HepG2 (cell line): ENCODE results near the gene B4GALT1. TPM values are rescaled to one million over a fixed set of nuclear protein-coding genes. Genes with fewer than 3 reads are reported as not detected.

Experiments
- CEBPB ChIP-seq: IDR thresholded peaks from 2 replicates; pipeline ENCODE4 v1.6.1; 2011; ENCODE audit warnings: low read depth, low read length, improper control_type of control experiment, borderline replicate concordance
- GRHL1 ChIP-seq: sonication (generic); formaldehyde crosslinking; conservative IDR thresholded peaks from 2 replicates; pipeline ENCODE4 v1.8.0; 2022; ENCODE audit warnings: missing genetic modification reagents
- HINFP ChIP-seq: sonication (generic); formaldehyde crosslinking; IDR thresholded peaks from 2 replicates; pipeline ENCODE4 v1.4.0; 2020; ENCODE audit warnings: low read depth, mild to moderate bottlenecking, missing genetic modification reagents
- HMGXB4 ChIP-seq, 2 experiments: sonication (generic) in 1 of 2; formaldehyde crosslinking in 1 of 2; IDR thresholded peaks; 2 replicates each; pipeline versions ENCODE4 v1.4.0 to v1.6.1; 2018 to 2020; ENCODE audit warnings: missing genetic modification reagents in 2 of 2, borderline replicate concordance in 1 of 2, low read depth in 1 of 2, mild to moderate bottlenecking in 1 of 2, missing biosample characterization in 1 of 2
- MAFF ChIP-seq: IDR thresholded peaks from 2 replicates; pipeline ENCODE4 v1.6.1; 2011; ENCODE audit warnings: low read depth, low read length, improper control_type of control experiment
- NCOA1 ChIP-seq: sonication (generic); formaldehyde crosslinking; IDR thresholded peaks from 2 replicates; pipeline ENCODE4 v1.9.0; 2021; ENCODE audit warnings: missing genetic modification reagents
- NCOA2 ChIP-seq: sonication (generic); formaldehyde crosslinking; IDR thresholded peaks from 2 replicates; pipeline ENCODE4 v1.8.0; 2022; ENCODE audit warnings: inconsistent platforms
- NFIC ChIP-seq: IDR thresholded peaks from 2 replicates; pipeline ENCODE4 v1.6.1; 2012; ENCODE audit warnings: mild to moderate bottlenecking, low read length, inconsistent platforms
- NR2F6 ChIP-seq, 2 experiments: IDR thresholded peaks; 2 replicates each; pipeline ENCODE4 v1.6.1; 2016; ENCODE audit warnings: antibody characterized with exemption in 1 of 2, mild to moderate bottlenecking in 1 of 2
- PHF21A ChIP-seq: sonication (generic); formaldehyde crosslinking; IDR thresholded peaks from 2 replicates; pipeline ENCODE4 v1.5.0; 2020; ENCODE audit warnings: mild to moderate bottlenecking, missing genetic modification reagents
- RORA ChIP-seq: sonication (generic); formaldehyde crosslinking; IDR thresholded peaks from 2 replicates; pipeline ENCODE4 v1.5.0; 2020; ENCODE audit warnings: mild to moderate bottlenecking, missing genetic modification reagents, moderate library complexity
- SMAD3 ChIP-seq: sonication (generic); formaldehyde crosslinking; IDR thresholded peaks from 2 replicates; pipeline ENCODE4 v1.4.0; 2020; ENCODE audit warnings: missing genetic modification reagents
- TARDBP ChIP-seq: sonication (generic); formaldehyde crosslinking; IDR thresholded peaks from 2 replicates; pipeline ENCODE4 v1.8.0; 2022; ENCODE audit warnings: mild to moderate bottlenecking, missing genetic modification reagents
- TBX2 ChIP-seq: sonication (generic); formaldehyde crosslinking; IDR thresholded peaks from 2 replicates; pipeline ENCODE4 v1.5.0; 2020; ENCODE audit warnings: missing genetic modification reagents, mild to moderate bottlenecking, borderline replicate concordance
- ZBTB25 ChIP-seq: IDR thresholded peaks from 2 replicates; pipeline ENCODE4 v1.6.1; 2018; ENCODE audit warnings: missing genetic modification reagents
- ZBTB37 ChIP-seq: sonication (generic); formaldehyde crosslinking; IDR thresholded peaks from 2 replicates; pipeline ENCODE4 v1.4.0; 2020; ENCODE audit warnings: mild to moderate bottlenecking, missing genetic modification reagents
- ZNF3 ChIP-seq: IDR thresholded peaks from 2 replicates; pipeline ENCODE4 v1.7.0; 2017; ENCODE audit warnings: inconsistent platforms
- ZNF331 ChIP-seq: sonication (generic); formaldehyde crosslinking; IDR thresholded peaks from 2 replicates; pipeline ENCODE4 v1.4.0; 2020; ENCODE audit warnings: missing genetic modification reagents
- ZNF34 ChIP-seq: sonication (generic); formaldehyde crosslinking; IDR thresholded peaks from 2 replicates; pipeline ENCODE4 v1.4.0; 2020; ENCODE audit warnings: mild to moderate bottlenecking, missing genetic modification reagents, borderline replicate concordance
- ZNF567 ChIP-seq: sonication (generic); formaldehyde crosslinking; IDR thresholded peaks from 2 replicates; pipeline ENCODE4 v1.8.1; 2023; ENCODE audit warnings: mild to moderate bottlenecking, missing genetic modification reagents, borderline replicate concordance
- ZNF7 ChIP-seq: IDR thresholded peaks from 2 replicates; pipeline ENCODE4 v1.6.1; 2016; ENCODE audit warnings: missing biosample characterization, missing genetic modification reagents
- ZNF766 ChIP-seq: sonication (generic); formaldehyde crosslinking; IDR thresholded peaks from 2 replicates; pipeline ENCODE4 v1.5.0; 2020; ENCODE audit warnings: missing genetic modification reagents, borderline replicate concordance
- ZSCAN9 ChIP-seq: IDR thresholded peaks from 2 replicates; pipeline ENCODE4 v1.6.1; 2016; ENCODE audit warnings: borderline replicate concordance
- polyA plus RNA-seq, 8 experiments: library from polyadenylated mRNA; depleted of rRNA in 3 of 8; stranded (reverse) in 7 of 8; unstranded in 1 of 8; fragments of >200 nt; fragmentation: Illumina TruSeq in 4 of 8; extraction: Trizol in 4 of 8; gene quantifications; 2 replicates each; pipeline versions ENCODE4 v1.2.1 to v1.2.3, GENCODE V29; 2011 to 2016; ENCODE audit warnings: low read depth in 4 of 8, missing spikeins in 1 of 8, mixed read lengths in 1 of 8; ENCODE audit not compliant: insufficient read depth in 1 of 8
- total RNA-seq, 5 experiments: library from RNA; depleted of rRNA; stranded (reverse); fragments of >200 nt; fragmentation: Illumina TruSeq; extraction: Trizol; gene quantifications; 2 replicates each; pipeline ENCODE4 v1.2.3, GENCODE V29; 2016; ENCODE audit warnings: low read depth in 1 of 5

B4GALT1 gene
- total and polyA plus RNA-seq, 2 of the 13 experiments (the other 11 are each of a cell fraction or from before 2014, with no cell fraction given) = 15.7 to 33.5 TPM

- no peak for TF ChIP-seq ZNF34
- TF ChIP-seq GRHL1 (CRISPR knock-in tag) = no peak
- peak; percentile 56 for TF ChIP-seq MAFF
- no peak for TF ChIP-seq RORA (CRISPR knock-in tag)
- 0 out of 2 replicates have a peak, but pooled peaks have one; percentile 36 for TF ChIP-seq SMAD3 (CRISPR knock-in tag)
- peak in 1 of 2 experiments; percentile 45; a peak in 2 of 4 replicates for TF ChIP-seq HMGXB4 (CRISPR knock-in tag; IDR thresholded peaks at IDR 0.05; ENCODE audit: borderline replicate concordance in 1 of 2, low read depth in 1 of 2)
- no peak for TF ChIP-seq HINFP (CRISPR knock-in tag)
- 0 out of 2 replicates have a peak, but pooled peaks have one; percentile 26 for TF ChIP-seq NCOA2
- no peak for TF ChIP-seq ZNF567 (CRISPR knock-in tag)
- no peak for TF ChIP-seq CEBPB
- TF ChIP-seq ZSCAN9 = 0 out of 2 replicates have a peak, but pooled peaks have one; percentile 30
- TF ChIP-seq ZBTB37 (CRISPR knock-in tag) = no peak
- no peak for TF ChIP-seq TBX2 (CRISPR knock-in tag)
- peak; percentile 43; the same call in 1 of the 2 replicates for TF ChIP-seq ZBTB25 (CRISPR knock-in tag)
- no peak for TF ChIP-seq ZNF766 (CRISPR knock-in tag)
- TF ChIP-seq NCOA1 (CRISPR knock-in tag) = no peak
- no peak for TF ChIP-seq ZNF3 (CRISPR knock-in tag)
- TF ChIP-seq NFIC = no peak
- TF ChIP-seq ZNF7 (CRISPR knock-in tag) = peak; percentile 8; the same call in 1 of the 2 replicates
- TF ChIP-seq TARDBP (CRISPR knock-in tag) = no peak
- 0 out of 2 replicates have a peak, but pooled peaks have one; percentile 20 for TF ChIP-seq ZNF331 (CRISPR knock-in tag)
- no peak for TF ChIP-seq PHF21A (CRISPR knock-in tag)
- no peak for TF ChIP-seq NR2F6 (IDR thresholded peaks at IDR 0.05)
- peak; percentile 16; the same call in 1 of the 2 replicates for TF ChIP-seq NR2F6 (CRISPR knock-in tag; IDR thresholded peaks at IDR 0.05)
These were observed 85.8 kb downstream of the B4GALT1 start (continued) for GRCh38 chr9:33081128-33081851.
